ENCODE results near the gene GAL3ST3. TPM values are rescaled to one million over a fixed set of nuclear protein-coding genes. Genes with fewer than 3 reads are reported as not detected.

Gene GAL3ST3
- total and polyA plus RNA-seq, 2 of the 8 experiments (the other 6 are each of a cell fraction or from before 2014, with no cell fraction given) = 21.1 to 21.4 TPM

GRCh38 chr11:66037327-66037726 lies 11.6 kb downstream of the GAL3ST3 start:
- Histone ChIP-seq H4K8ac (ENCODE audit: extremely low read depth, insufficient read depth, low read length) (no peak overlapping the region), H4K91ac (replicated peaks; ENCODE audit: insufficient read length, low read length) (no peak overlapping the region), H3K18ac (ENCODE audit: extremely low read depth, low read length) (no peak overlapping the region), H2BK120ac (replicated peaks; ENCODE audit: low read depth, low read length) (no peak overlapping the region), H2BK12ac (ENCODE audit: low read depth, low read length) (no peak overlapping the region), H2BK5ac (ENCODE audit: low read depth, low read length) (no peak overlapping the region), H3K79me1 (ENCODE audit: low read depth, low read length) (no peaks in the 10 kb centered on the region), H2AFZ (ENCODE audit: low read length) (no peak overlapping the region), H3K4ac (replicated peaks; ENCODE audit: insufficient read length, low read depth, low read length) (no peak overlapping the region), H2BK15ac (ENCODE audit: low read length) (no peak overlapping the region), H3K36me3 (ENCODE audit: control insufficient read depth in 2 of 4, insufficient read depth in 4 of 4, low read length in 3 of 4) (peaks cover 0 to 4% (median under 1%) of the 10 kb centered on the region in 4 experiments; a peak in 5 of 8 replicates), H3K27ac (ENCODE audit: low read depth, low read length) (no peak overlapping the region), H3K4me2 (ENCODE audit: insufficient read depth in 1 of 2, low read depth in 2 of 2, low read length in 2 of 2) (no peak overlapping the region), H4K5ac (ENCODE audit: insufficient read length, low read depth, low read length) (no peak overlapping the region), H3K27me3 (replicated peaks in 1 of 4; ENCODE audit: control insufficient read depth in 3 of 4, extremely low read depth in 1 of 4, insufficient read depth in 3 of 4, low read length in 3 of 4) (no peaks in the 10 kb centered on the region), H3K14ac (ENCODE audit: insufficient read length) (no peak overlapping the region), H4K20me1 (replicated peaks in 1 of 2; ENCODE audit: control insufficient read depth in 1 of 2, insufficient read depth in 2 of 2, low read length in 2 of 2) (no peaks in the 10 kb centered on the region), H2AK5ac (ENCODE audit: low read depth, low read length) (no peak overlapping the region), H3K9me3 (ENCODE audit: insufficient read depth in 2 of 2, low read depth in 1 of 2, low read length in 1 of 2) (peaks cover 6 to 8% of the 10 kb centered on the region in 2 experiments), H2BK20ac (ENCODE audit: low read length) (no peak overlapping the region), H3K79me2 (ENCODE audit: control insufficient read depth in 1 of 2, insufficient read depth in 2 of 2, low read length in 2 of 2) (no peaks in the 10 kb centered on the region), H3K9ac (replicated peaks in 1 of 4; ENCODE audit: extremely low read depth in 1 of 4, low read depth in 3 of 4, low read length in 3 of 4) (no peak overlapping the region), H3K4me1 (replicated peaks in 1 of 4; ENCODE audit: control insufficient read depth in 3 of 4, insufficient read depth in 4 of 4, low read length in 3 of 4) (no peaks in the 10 kb centered on the region), H3K23me2 (ENCODE audit: low read depth, low read length) (0 out of 2 replicates have a peak, but pooled peaks cover 2% of the 10 kb centered on the region), H3K56ac (replicated peaks; ENCODE audit: insufficient read length, low read depth, low read length) (no peak overlapping the region), H3K23ac (ENCODE audit: insufficient read length) (no peak overlapping the region), H3K4me3 (ENCODE audit: extremely low read depth in 1 of 4, insufficient read depth in 2 of 4, low read depth in 3 of 4, low read length in 4 of 4) (no peak overlapping the region)
- 80% methylated on average over 3 of the region's 3 CpGs; no CpG with 5 or more reads in 1 of the 2 experiments for WGBS, 2 experiments (ENCODE audit: extremely low coverage in 1 of 2, insufficient coverage in 1 of 2, insufficient read length in 1 of 2, insufficient replicate concordance in 2 of 2, low coverage in 1 of 2, low lambda C conversion rate in 2 of 2, missing lambda C conversion rate in 1 of 2)
- POLR2A ChIA-PET (ENCODE audit: partially characterized antibody) = no interaction called here
- DNase-seq (ENCODE audit: low read depth in 1 of 2, low spot score in 2 of 2) (no peak), FAIRE-seq (no peak)
- CTCF ChIA-PET (ENCODE audit: partially characterized antibody) = interaction anchor here (0.6 to 2.7 kb wide), 2 partner anchors 15 to 28 kb away, joined by 3 to 14 read pairs; no protein-coding TSS in a partner anchor
- TF ChIP-seq, protein P1, sequence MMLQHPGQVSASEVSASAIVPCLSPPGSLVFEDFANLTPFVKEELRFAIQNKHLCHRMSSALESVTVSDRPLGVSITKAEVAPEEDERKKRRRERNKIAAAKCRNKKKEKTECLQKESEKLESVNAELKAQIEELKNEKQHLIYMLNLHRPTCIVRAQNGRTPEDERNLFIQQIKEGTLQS (IDR thresholded peaks at IDR 0.05; ENCODE audit: insufficient read depth, low read depth, low read length) = no peak
- TF ChIP-seq, protein P2, sequence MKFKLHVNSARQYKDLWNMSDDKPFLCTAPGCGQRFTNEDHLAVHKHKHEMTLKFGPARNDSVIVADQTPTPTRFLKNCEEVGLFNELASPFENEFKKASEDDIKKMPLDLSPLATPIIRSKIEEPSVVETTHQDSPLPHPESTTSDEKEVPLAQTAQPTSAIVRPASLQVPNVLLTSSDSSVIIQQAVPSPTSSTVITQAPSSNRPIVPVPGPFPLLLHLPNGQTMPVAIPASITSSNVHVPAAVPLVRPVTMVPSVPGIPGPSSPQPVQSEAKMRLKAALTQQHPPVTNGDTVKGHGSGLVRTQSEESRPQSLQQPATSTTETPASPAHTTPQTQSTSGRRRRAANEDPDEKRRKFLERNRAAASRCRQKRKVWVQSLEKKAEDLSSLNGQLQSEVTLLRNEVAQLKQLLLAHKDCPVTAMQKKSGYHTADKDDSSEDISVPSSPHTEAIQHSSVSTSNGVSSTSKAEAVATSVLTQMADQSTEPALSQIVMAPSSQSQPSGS (IDR thresholded peaks at IDR 0.05; ENCODE audit: low read length) = no peak
- no peak for TF ChIP-seq RXRA (IDR thresholded peaks at IDR 0.05; ENCODE audit: insufficient read depth, low read depth, low read length)
- no peak for TF ChIP-seq CHD1 (IDR thresholded peaks at IDR 0.05; ENCODE audit: low read depth, low read length)
- TF ChIP-seq TAF7 (optimal IDR thresholded peaks at IDR 0.05; ENCODE audit: borderline replicate concordance, low read depth, low read length) = no peak

Measured in H1 (cell line).